Liver (tissue), 9 donors: ENCODE data around the gene AJAP1. TPM values are rescaled to one million over a fixed set of nuclear protein-coding genes. Genes with fewer than 3 reads are reported as not detected.

Experiments
- DNase-seq: peaks from one replicate; pipeline ENCODE4 v3.0.0-alpha.2; 2017; ENCODE audit warnings: low spot score
- H3K27ac ChIP-seq, 2 donors: one replicate each; pipeline ENCODE4 v1.7.0; 2013; ENCODE audit warnings: inconsistent platforms in 2 of 2, low read length in 2 of 2, control low read depth in 1 of 2, low read depth in 1 of 2, mild to moderate bottlenecking in 1 of 2
- H3K27me3 ChIP-seq, 4 donors: one replicate each; pipeline versions ENCODE4 v1.6.1 to v1.7.0; 2013; ENCODE audit warnings: low read length in 3 of 4, inconsistent platforms in 1 of 4, mild to moderate bottlenecking in 1 of 4, moderate library complexity in 1 of 4; ENCODE audit not compliant: control insufficient read depth in 4 of 4, insufficient read depth in 4 of 4
- H3K36me3 ChIP-seq, 4 donors: one replicate each; pipeline versions ENCODE4 v1.6.1 to v1.7.0; 2013; ENCODE audit warnings: low read length in 3 of 4, mild to moderate bottlenecking in 3 of 4, low read depth in 1 of 4, moderate library complexity in 1 of 4; ENCODE audit not compliant: control insufficient read depth in 4 of 4, insufficient read depth in 3 of 4
- H3K4me1 ChIP-seq, 4 donors: one replicate each; pipeline versions ENCODE4 v1.6.1 to v1.7.0; 2013; ENCODE audit warnings: low read length in 3 of 4, mild to moderate bottlenecking in 3 of 4, moderate library complexity in 1 of 4; ENCODE audit not compliant: control insufficient read depth in 4 of 4, insufficient read depth in 4 of 4
- H3K4me3 ChIP-seq, 3 donors: one replicate each; pipeline versions ENCODE4 v1.6.1 to v1.7.0; 2013; ENCODE audit warnings: low read length in 3 of 3, control low read depth in 1 of 3, low read depth in 1 of 3, mild to moderate bottlenecking in 1 of 3
- H3K9ac ChIP-seq, 2 donors: one replicate each; pipeline ENCODE4 v1.7.0; 2013; ENCODE audit warnings: low read length in 2 of 2, mild to moderate bottlenecking in 2 of 2, moderate library complexity in 2 of 2, control low read depth in 1 of 2, low read depth in 1 of 2
- H3K9me3 ChIP-seq, 4 donors: one replicate each; pipeline versions ENCODE4 v1.6.1 to v1.7.0; 2013; ENCODE audit warnings: low read length in 3 of 4; ENCODE audit not compliant: control insufficient read depth in 4 of 4
- ATF3 ChIP-seq: IDR thresholded peaks from 2 replicates; pipeline ENCODE4 v1.6.1; 2016; ENCODE audit warnings: antibody characterized with exemption
- CTCF ChIP-seq: fragments of 150-350 bp; IDR thresholded peaks from 2 replicates; pipeline ENCODE4 v1.5.1; 2017; ENCODE audit warnings: improper control_type of control experiment, low read depth, low read length; ENCODE audit not compliant: missing input control
- EGR1 ChIP-seq, 2 donors: IDR thresholded peaks; 2 replicates each; pipeline ENCODE4 v1.6.1; 2016 to 2018; ENCODE audit warnings: antibody characterized with exemption in 2 of 2, low read depth in 2 of 2
- FOXA1 ChIP-seq: IDR thresholded peaks from 2 replicates; pipeline ENCODE4 v1.6.1; 2016; ENCODE audit warnings: antibody characterized with exemption
- FOXA2 ChIP-seq: IDR thresholded peaks from 2 replicates; pipeline ENCODE4 v1.6.1; 2016; ENCODE audit warnings: antibody characterized with exemption
- GABPA ChIP-seq, 2 donors: IDR thresholded peaks in 1 of 2; conservative IDR thresholded peaks in 1 of 2; 2 replicates each; pipeline ENCODE4 v1.6.1; 2016; ENCODE audit warnings: antibody characterized with exemption in 2 of 2, mild to moderate bottlenecking in 1 of 2, moderate library complexity in 1 of 2
- HNF4A ChIP-seq, 2 donors: conservative IDR thresholded peaks; 2 replicates each; pipeline ENCODE4 v1.6.1; 2016; ENCODE audit warnings: antibody characterized with exemption in 2 of 2, mild to moderate bottlenecking in 2 of 2
- HNF4G ChIP-seq: IDR thresholded peaks from 2 replicates; pipeline ENCODE4 v1.6.1; 2016; ENCODE audit warnings: antibody characterized with exemption
- JUND ChIP-seq, 2 donors: IDR thresholded peaks; 2 replicates each; pipeline ENCODE4 v1.6.1; 2016; ENCODE audit warnings: antibody characterized with exemption in 2 of 2
- MAX ChIP-seq: IDR thresholded peaks from 2 replicates; pipeline ENCODE4 v1.6.1; 2016; ENCODE audit warnings: antibody characterized with exemption
- NR2F2 ChIP-seq: IDR thresholded peaks from 2 replicates; pipeline ENCODE4 v1.6.1; 2016; ENCODE audit warnings: antibody characterized with exemption
- RAD21 ChIP-seq, 2 donors: IDR thresholded peaks; 2 replicates each; pipeline ENCODE4 v1.6.1; 2016; ENCODE audit warnings: antibody characterized with exemption in 2 of 2, mild to moderate bottlenecking in 2 of 2
- REST ChIP-seq: IDR thresholded peaks from 2 replicates; pipeline ENCODE4 v1.6.1; 2016; ENCODE audit warnings: antibody characterized with exemption, mild to moderate bottlenecking
- RXRA ChIP-seq, 2 donors: IDR thresholded peaks; 2 replicates each; pipeline ENCODE4 v1.6.1; 2017 to 2018; ENCODE audit warnings: antibody characterized with exemption in 2 of 2, mild to moderate bottlenecking in 1 of 2
- SP1 ChIP-seq: IDR thresholded peaks from 2 replicates; pipeline ENCODE4 v1.6.1; 2018; ENCODE audit warnings: antibody characterized with exemption, mild to moderate bottlenecking
- TAF1 ChIP-seq: conservative IDR thresholded peaks from 2 replicates; pipeline ENCODE4 v1.6.1; 2016; ENCODE audit warnings: antibody characterized with exemption, mild to moderate bottlenecking
- YY1 ChIP-seq: IDR thresholded peaks from 2 replicates; pipeline ENCODE4 v1.6.1; 2016; ENCODE audit warnings: antibody characterized with exemption, mild to moderate bottlenecking
- ZBTB33 ChIP-seq: IDR thresholded peaks from 2 replicates; pipeline ENCODE4 v1.6.1; 2016; ENCODE audit warnings: antibody characterized with exemption
- WGBS: extraction: QIAGEN DNeasy Blood & Tissue Kit; methylation state at CpG from one replicate; pipeline ENCODE4 v1.1.7; 2013; 5-methylcytosine and 5-hydroxymethylcytosine counted together
- polyA plus RNA-seq, 2 donors: library from polyadenylated mRNA; stranded (reverse) in 1 of 2; unstranded in 1 of 2; fragments of 200-250 nt in 1 of 2; fragments of >200 nt in 1 of 2; fragmentation: Nextera tagmentation in 1 of 2; extraction: Ambion mirVana in 1 of 2; gene quantifications; one replicate each; pipeline versions ENCODE4 v1.2.1 to v1.2.3, GENCODE V29; 2013 to 2015
- total RNA-seq, 2 donors: library from RNA; depleted of rRNA; stranded (reverse); fragments of >200 nt; gene quantifications; one replicate each; pipeline ENCODE4 v1.2.3, GENCODE V29; 2014
- donor health status: healthy.
- donor health status: healthy.
- donor health status: healthy.
- donor health status: healthy.
- donor health status: healthy.

The AJAP1 gene
- total and polyA plus RNA-seq, 4 donors, result under 0.01 to 0.21 (median 0.08) TPM; not detected in 1

- TF ChIP-seq RXRA (IDR thresholded peaks at IDR 0.05) (no peak), EGR1 (IDR thresholded peaks at IDR 0.05; ENCODE audit: low read depth in 2 of 2) (no peak), HNF4G (no peak), ATF3 (no peak), TAF1 (no peak), ZBTB33 (no peak), SP1 (no peak), NR2F2 (no peak), MAX (no peak), GABPA (IDR thresholded peaks at IDR 0.05 in 1 of 2, conservative IDR thresholded peaks at IDR 0.05 in 1 of 2) (no peak), FOXA1 (no peak), CTCF (no peak)
- Histone ChIP-seq H3K4me3 (no peak overlapping the region), H3K27me3 (no peaks in the 10 kb centered on the region), H3K9me3 (no peaks in the 10 kb centered on the region), H3K9ac (no peak overlapping the region), H3K27ac (no peak overlapping the region), H3K36me3 (no peaks in the 10 kb centered on the region), H3K4me1 (no peaks in the 10 kb centered on the region)
- 85% methylated on average over 6 of the region's 6 CpGs for WGBS
- DNase-seq, result no peak
These were observed 139.8 kb downstream of the AJAP1 start for GRCh38 chr1:4794020-4794780.

GRCh38 chr1:4796161-4797015, 142.0 kb downstream of the AJAP1 start:
- Histone ChIP-seq H3K36me3 (no peaks in the 10 kb centered on the region), H3K27me3 (no peaks in the 10 kb centered on the region), H3K27ac (no peak overlapping the region), H3K9me3 (no peaks in the 10 kb centered on the region), H3K4me1 (no peaks in the 10 kb centered on the region), H3K9ac (no peak overlapping the region), H3K4me3 (no peak overlapping the region)
- 75% methylated on average over 11 of the region's 11 CpGs for WGBS
- DNase-seq, result no peak
- TF ChIP-seq TAF1, result no peak
- no peak for TF ChIP-seq RXRA (IDR thresholded peaks at IDR 0.05)
- no peak for TF ChIP-seq NR2F2
- TF ChIP-seq HNF4G, result no peak
- no peak for TF ChIP-seq ATF3
- no peak for TF ChIP-seq HNF4A (conservative IDR thresholded peaks at IDR 0.05)
- TF ChIP-seq REST, result no peak
- no peak for TF ChIP-seq SP1
- TF ChIP-seq EGR1 (IDR thresholded peaks at IDR 0.05; ENCODE audit: low read depth in 2 of 2), result no peak
- no peak for TF ChIP-seq RAD21 (IDR thresholded peaks at IDR 0.05)
- TF ChIP-seq YY1, result no peak
- no peak for TF ChIP-seq FOXA2
- TF ChIP-seq JUND (IDR thresholded peaks at IDR 0.05), result no peak
- TF ChIP-seq CTCF, result no peak
- TF ChIP-seq FOXA1, result no peak
